ENCODE results near the gene WDR55.

DNA sequence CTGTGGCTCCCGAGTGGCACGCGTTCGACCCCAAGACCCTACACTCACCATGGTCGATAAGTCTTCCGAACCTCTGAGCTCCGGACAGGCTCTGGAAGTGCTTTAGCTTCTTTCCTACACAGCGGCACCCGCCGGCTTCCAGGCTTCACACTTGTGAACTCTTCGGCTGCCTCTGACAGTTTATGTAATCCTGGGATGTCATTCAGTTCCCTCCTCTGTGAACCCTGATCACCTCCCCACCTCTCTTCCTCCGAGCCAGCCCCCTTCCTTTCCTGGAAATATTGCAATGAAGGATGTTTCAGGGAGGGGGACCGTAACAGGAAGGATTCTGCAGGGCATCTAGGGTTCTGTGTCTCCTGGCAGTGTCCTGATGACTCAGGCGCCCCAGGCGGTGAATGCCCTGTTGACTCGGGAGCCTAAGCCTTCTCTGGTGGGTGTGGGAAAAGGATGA, 31.7 kb upstream of the WDR55 start, which contains the start of gene CD14:
- TF ChIP-seq POLR2AphosphoS5 (IDR thresholded peaks at IDR 0.05; ENCODE audit: low read depth, low read length) (no peak), TAF1 (IDR thresholded peaks at IDR 0.05; ENCODE audit: borderline replicate concordance, low read depth, low read length) (no peak)
